GM12878 (cell line): ENCODE measurements around the gene THOC6. TPM values are rescaled to one million over a fixed set of nuclear protein-coding genes. Genes with fewer than 3 reads are reported as not detected.

Experiments used
- ATAC-seq: fragments of 200-7000 bp; cut with Tn5 transposase; 3 replicates; pipeline ENCODE4 v1.9.1; 2020; ENCODE audit warnings: mild to moderate bottlenecking, moderate library complexity
- BruUV-seq: library from RNA; stranded (reverse); fragments of 400-500 nt; replicated peaks from 2 replicates; lab custom pipeline; 2021; lab: Mats Ljungman, UMichigan
- CTCF ChIA-PET: fragments of 300-600 bp; sonication (Branson Sonifier 250); formaldehyde crosslinking; extraction: SDS; loops from one replicate; lab custom pipeline; 2021; ENCODE audit warnings: inconsistent platforms; lab: Yijun Ruan, JAX
- POLR2A ChIA-PET: fragments of 350-600 bp; formaldehyde crosslinking; extraction: SDS; loops from one replicate; lab custom pipeline; 2021; ENCODE audit warnings: inconsistent platforms; lab: Charles Lee
- RAD21 ChIA-PET: fragments of 300-600 bp; sonication (Branson Sonifier 250); formaldehyde crosslinking; loops from one replicate; lab custom pipeline; 2023; ENCODE audit warnings: antibody characterized with exemption; ENCODE audit not compliant: unreplicated experiment; lab: Charles Lee
- SMC1A ChIA-PET: fragments of 300-600 bp; sonication (Branson Sonifier 250); formaldehyde crosslinking; loops from one replicate; lab custom pipeline; 2023; ENCODE audit not compliant: unreplicated experiment, uncharacterized antibody; lab: Charles Lee
- DNase-seq: peaks from one replicate; pipeline ENCODE4 v3.0.0-alpha.2; 2011; ENCODE audit warnings: low read depth, low spot score
- FAIRE-seq: peaks from 3 replicates; lab custom pipeline; 2011; peaks lifted over from hg19 to GRCh38; lab: Jason Lieb, UNC
- H2AFZ ChIP-seq: 2 replicates; pipeline ENCODE4 v1.6.0; 2011; ENCODE audit warnings: low read depth, low read length, control low read depth; ENCODE audit not compliant: control insufficient read depth
- H3K27ac ChIP-seq: 2 replicates; pipeline ENCODE4 v1.5.1; 2011; ENCODE audit warnings: control low read depth; ENCODE audit not compliant: control insufficient read depth, insufficient read depth
- H3K27me3 ChIP-seq, 2 experiments: replicated peaks in 1 of 2; 2 replicates each; pipeline versions ENCODE4 v1.6.0 to v1.6.1; 2011; ENCODE audit warnings: low read length in 1 of 2; ENCODE audit not compliant: control insufficient read depth in 2 of 2, insufficient read depth in 2 of 2
- H3K36me3 ChIP-seq, 2 experiments: 2 replicates each; pipeline ENCODE4 v1.5.1; 2011; ENCODE audit warnings: low read length in 1 of 2; ENCODE audit not compliant: control insufficient read depth in 2 of 2, insufficient read depth in 2 of 2
- H3K4me1 ChIP-seq: 2 replicates; pipeline ENCODE4 v1.6.1; 2011; ENCODE audit warnings: mild to moderate bottlenecking, low read length, moderate library complexity, mixed read lengths; ENCODE audit not compliant: control insufficient read depth, insufficient read depth
- H3K4me2 ChIP-seq: 2 replicates; pipeline ENCODE4 v1.6.0; 2011; ENCODE audit warnings: control low read depth; ENCODE audit not compliant: control insufficient read depth, insufficient read depth
- H3K4me3 ChIP-seq: fragments of 200-600 bp; sonication (generic); 2 replicates; pipeline ENCODE4 v1.5.1; 2016
- H3K79me2 ChIP-seq: 2 replicates; pipeline ENCODE4 v1.6.0; 2011; ENCODE audit warnings: low read length; ENCODE audit not compliant: control insufficient read depth, insufficient read depth
- H3K9ac ChIP-seq: 2 replicates; pipeline ENCODE4 v1.8.0; 2011; ENCODE audit warnings: low read length, control low read depth, mixed read lengths; ENCODE audit not compliant: control insufficient read depth, insufficient read depth
- H3K9me3 ChIP-seq: replicated peaks from 3 replicates; pipeline ENCODE4 v1.5.1; 2011; ENCODE audit warnings: mild to moderate bottlenecking, low read length; ENCODE audit not compliant: control insufficient read depth, insufficient read depth
- H4K20me1 ChIP-seq: 2 replicates; pipeline ENCODE4 v1.6.0; 2011; ENCODE audit not compliant: control insufficient read depth, insufficient read depth
- BACH1 ChIP-seq: fragments of 450-650 bp; IDR thresholded peaks from 2 replicates; pipeline ENCODE4 v1.6.1; 2017; ENCODE audit warnings: mild to moderate bottlenecking, borderline replicate concordance
- BHLHE40 ChIP-seq, 2 experiments: fragments of 450-650 bp in 1 of 2; IDR thresholded peaks; 2 replicates each; pipeline ENCODE4 v1.6.1; 2011 to 2017; ENCODE audit warnings: low read depth in 2 of 2, borderline replicate concordance in 1 of 2, improper control_type of control experiment in 1 of 2, low read length in 1 of 2, mild to moderate bottlenecking in 1 of 2
- E2F8 ChIP-seq: fragments of 450-650 bp; IDR thresholded peaks from 2 replicates; pipeline ENCODE4 v1.6.1; 2018; ENCODE audit warnings: mild to moderate bottlenecking, low read depth, moderate library complexity; ENCODE audit not compliant: partially characterized antibody
- ELK1 ChIP-seq: IDR thresholded peaks from 2 replicates; pipeline ENCODE4 v1.6.1; 2012; ENCODE audit warnings: low read depth, low read length, improper control_type of control experiment
- EP300 ChIP-seq, 2 experiments: fragments of 150-350 bp in 1 of 2; IDR thresholded peaks; 2 replicates each; pipeline ENCODE4 v1.6.1; 2011 to 2012; ENCODE audit warnings: low read depth in 2 of 2, low read length in 2 of 2, borderline replicate concordance in 1 of 2, improper control_type of control experiment in 1 of 2, inconsistent platforms in 1 of 2; ENCODE audit not compliant: control insufficient read depth in 1 of 2
- IKZF1 ChIP-seq: fragments of 450-650 bp; conservative IDR thresholded peaks from 2 replicates; pipeline ENCODE4 v1.6.1; 2017; ENCODE audit warnings: antibody characterized with exemption, mild to moderate bottlenecking
- IKZF2 ChIP-seq, 2 experiments: fragments of 450-650 bp; IDR thresholded peaks; 2 replicates each; pipeline ENCODE4 v1.6.1; 2017; ENCODE audit warnings: mild to moderate bottlenecking in 2 of 2, moderate library complexity in 2 of 2
- IRF5 ChIP-seq: fragments of 450-650 bp; IDR thresholded peaks from 2 replicates; pipeline ENCODE4 v1.6.1; 2017; ENCODE audit warnings: borderline replicate concordance
- NFYA ChIP-seq: IDR thresholded peaks from 2 replicates; pipeline ENCODE4 v1.6.1; 2011; ENCODE audit warnings: low read depth, mild to moderate bottlenecking, low read length, improper control_type of control experiment, borderline replicate concordance
- NR2C1 ChIP-seq: fragments of 450-650 bp; IDR thresholded peaks from 2 replicates; pipeline ENCODE4 v1.6.1; 2017; ENCODE audit warnings: antibody characterized with exemption, mild to moderate bottlenecking, moderate library complexity
- PML ChIP-seq: IDR thresholded peaks from 2 replicates; pipeline ENCODE4 v1.6.1; 2012; ENCODE audit warnings: low read length, inconsistent platforms
- SMARCA5 ChIP-seq: fragments of 450-650 bp; IDR thresholded peaks from 2 replicates; pipeline ENCODE4 v1.6.1; 2017; ENCODE audit warnings: mild to moderate bottlenecking
- SRF ChIP-seq, 2 experiments: IDR thresholded peaks; 2 replicates each; pipeline ENCODE4 v1.6.1; 2011; ENCODE audit warnings: low read depth in 2 of 2, low read length in 2 of 2, mild to moderate bottlenecking in 1 of 2, moderate library complexity in 1 of 2
- USF1 ChIP-seq: IDR thresholded peaks from 2 replicates; pipeline ENCODE4 v1.6.1; 2011; ENCODE audit warnings: borderline replicate concordance, low read depth, mild to moderate bottlenecking, moderate library complexity, mixed read lengths, low read length; ENCODE audit not compliant: insufficient read depth; ENCODE audit errors: extremely low read length
- WRNIP1 ChIP-seq: IDR thresholded peaks from 2 replicates; pipeline ENCODE4 v1.6.1; 2011; ENCODE audit warnings: low read depth, low read length, improper control_type of control experiment, borderline replicate concordance
- WGBS: methylation state at CpG from one replicate; pipeline ENCODE4 v1.1.6; 2016; ENCODE audit warnings: low lambda C conversion rate; ENCODE audit not compliant: insufficient replicate concordance, insufficient coverage; ENCODE audit errors: missing lambda C conversion rate; 5-methylcytosine and 5-hydroxymethylcytosine counted together
- in situ Hi-C: fragments of 300-500 bp; cut with MboI; formaldehyde crosslinking; loops from 9 replicates; pipeline ENCODE4 v1.14.3; 2018; ENCODE audit warnings: mixed read lengths
- intact Hi-C: fragments of 100-400 bp; cut with micrococcal nuclease; formaldehyde crosslinking; loops from one replicate; pipeline ENCODE4 v1.14.2; 2022; ENCODE audit not compliant: unreplicated experiment
- polyA plus RNA-seq, 11 experiments: library from polyadenylated mRNA; depleted of rRNA in 4 of 11; unstranded in 6 of 11; stranded (reverse) in 5 of 11; fragments of >200 nt; fragmentation: Nextera tagmentation in 4 of 11; fragmentation: Illumina TruSeq in 1 of 11; extraction: Ambion mirVana in 4 of 11; extraction: Trizol in 1 of 11; gene quantifications; 1 replicate in 1 of 11; 2 replicates in 10 of 11; pipeline versions ENCODE4 v1.2.1 to v1.2.3, GENCODE V29; 2011 to 2016; ENCODE audit warnings: inconsistent platforms in 2 of 11, missing spikeins in 2 of 11, low read depth in 1 of 11
- total RNA-seq, 4 experiments: library from RNA; depleted of rRNA in 3 of 4; stranded (reverse); fragments of >200 nt in 3 of 4; fragmentation: Illumina TruSeq in 1 of 4; extraction: Trizol in 1 of 4; gene quantifications; 2 replicates each; pipeline versions ENCODE4 v1.2.1 to v1.2.3, GENCODE V29; 2013 to 2021

The THOC6 gene
- total and polyA plus RNA-seq, 10 of the 15 experiments (the other 5 are each of a cell fraction or from before 2014, with no cell fraction given), result 1.0 to 54.4 (median 27.9) TPM

GRCh38 chr16:2982402-2982801 is 41.4 kb upstream of the THOC6 start (continued):
- TF ChIP-seq ELK1, result no peak
- TF ChIP-seq NR2C1, result no peak
- TF ChIP-seq SRF (IDR thresholded peaks at IDR 0.05; ENCODE audit: low read depth in 2 of 2, low read length in 2 of 2), result no peak
- TF ChIP-seq WRNIP1, result no peak
- no peak for TF ChIP-seq BHLHE40 (IDR thresholded peaks at IDR 0.05; ENCODE audit: borderline replicate concordance in 1 of 2, low read depth in 2 of 2, low read length in 1 of 2)

- in situ Hi-C loops (no loop called here), intact Hi-C loops (loop anchor here (5.0 kb wide), 2 partner anchors 56 to 76 kb away; no protein-coding TSS in a partner anchor)
- H3K27me3 ChIP-seq, result no peaks in the 10 kb centered on the region
- ATAC-seq (peak; percentile 55), FAIRE-seq (peak; percentile 81), DNase-seq (no peak)
- CTCF ChIA-PET, result interaction anchor here (1.0 to 2.3 kb wide), 9 partner anchors 14 to 190 kb away, joined by 3 to 13 read pairs (median 6); partner anchors contain the start of genes KREMEN2 and PAQR4
- POLR2A ChIA-PET, result interaction anchor here (0.7 kb wide), 1 partner anchor 38 kb away, joined by 5 read pairs; no protein-coding TSS in a partner anchor
- peaks cover 11% of the 10 kb centered on the region for H3K79me2 ChIP-seq
- H3K36me3 ChIP-seq, result no peaks in the 10 kb centered on the region
- no peak overlapping the region for H3K27ac ChIP-seq
- H3K4me3 ChIP-seq, result peak overlapping the region; percentile 17
- peaks cover 7% of the 10 kb centered on the region for H3K4me1 ChIP-seq
- peak overlapping the region; percentile 69 for H3K4me2 ChIP-seq
- H2AFZ ChIP-seq, result peak overlapping the region; percentile 72
- H3K9me3 ChIP-seq, result no peaks in the 10 kb centered on the region
- no peak overlapping the region for H3K9ac ChIP-seq
- WGBS, result 2% methylated on average over 37 of the region's 42 CpGs
- RAD21 ChIA-PET, result interaction anchor here (1.2 kb wide), 2 partner anchors 57 to 75 kb away, joined by 3 read pairs; no protein-coding TSS in a partner anchor
- H4K20me1 ChIP-seq, result no peaks in the 10 kb centered on the region
- SMC1A ChIA-PET, result interaction anchor here (1.0 to 1.5 kb wide), 3 partner anchors 14 to 146 kb away, joined by 4 to 5 read pairs (median 5); no protein-coding TSS in a partner anchor
- no TSS peak for BruUV-seq
- no peak for TF ChIP-seq USF1
- TF ChIP-seq BACH1, result 0 out of 2 replicates have a peak, but pooled peaks have one; percentile 45
- TF ChIP-seq IKZF2 (IDR thresholded peaks at IDR 0.05), result peak; percentile 34 to 55; a peak in 3 of 4 replicates
- TF ChIP-seq SRF (IDR thresholded peaks at IDR 0.05; ENCODE audit: low read depth in 2 of 2, low read length in 2 of 2), result no peak
- peak; percentile 67; the same call in 1 of the 2 replicates for TF ChIP-seq SMARCA5
- TF ChIP-seq IKZF1, result peak; percentile 84
- no peak for TF ChIP-seq IRF5
- no peak for TF ChIP-seq PML
- no peak for TF ChIP-seq E2F8
- no peak for TF ChIP-seq NFYA
- TF ChIP-seq EP300 (IDR thresholded peaks at IDR 0.05; ENCODE audit: borderline replicate concordance in 1 of 2, control insufficient read depth in 1 of 2, low read depth in 2 of 2, low read length in 2 of 2), result no peak
Observed at GRCh38 chr16:2983706-2984136, 40.1 kb upstream of the THOC6 start.
